ENCODE measurements around the gene PSMD11. TPM values are rescaled to one million over a fixed set of nuclear protein-coding genes. Genes with fewer than 3 reads are reported as not detected.
A peak's percentile ranks its signal among the peaks of the same experiment; 100 is the strongest.

PSMD11 gene
- polyA plus RNA-seq, 1 donor (not counting 4 experiments of a cell fraction or from before 2014, with no cell fraction given): 103 TPM

DNA sequence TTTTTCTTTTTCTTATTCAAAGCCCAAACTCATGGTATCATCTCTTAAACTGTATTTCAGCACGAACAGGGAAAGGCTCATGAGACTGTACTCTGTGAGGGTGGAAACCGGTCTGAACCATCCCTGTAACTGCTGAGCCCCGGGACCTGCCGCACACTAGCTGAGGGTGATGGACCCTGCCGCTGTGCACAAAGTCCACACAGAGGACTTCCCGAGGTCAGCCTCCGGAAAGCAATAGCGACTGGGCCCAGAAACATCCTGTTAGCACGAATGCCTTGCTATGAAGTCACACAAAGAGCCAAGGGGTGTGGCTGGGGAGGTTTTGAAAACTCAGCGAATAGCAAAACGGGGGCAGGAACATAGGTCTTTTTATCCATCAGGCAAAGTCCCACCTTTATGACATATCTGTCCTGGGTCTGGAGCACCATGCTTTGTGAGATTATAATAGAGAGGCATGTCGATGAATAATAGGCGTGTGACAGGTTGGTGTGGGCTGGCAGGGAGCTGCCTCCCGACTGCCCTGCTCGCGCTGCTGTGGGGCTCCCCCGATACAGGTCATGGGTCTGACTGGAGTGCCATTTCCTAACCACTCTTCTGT is 75.9 kb downstream of the PSMD11 start:
- H2AFZ ChIP-seq (ENCODE audit: control insufficient read depth, low read length): no peak overlapping the region
- H3K4me3 ChIP-seq (ENCODE audit: control insufficient read depth in 2 of 3, extremely low read depth in 1 of 3, insufficient read depth in 2 of 3, low read depth in 1 of 3, low read length in 3 of 3): peak overlapping the region in 1 of 3 experiments; percentile 49
- no peaks in the 10 kb centered on the region for H4K20me1 ChIP-seq (ENCODE audit: control insufficient read depth, extremely low read depth, insufficient read depth, low read length)
- H3K27ac ChIP-seq (ENCODE audit: control insufficient read depth, insufficient read depth, low read length): peak overlapping the region; percentile 43
- H3K4me2 ChIP-seq (ENCODE audit: control insufficient read depth, extremely low read depth, insufficient read depth, low read depth, low read length): peak overlapping the region; percentile 60
- DNase-seq (ENCODE audit: low read depth, low spot score) (no peak), FAIRE-seq (no peak)
- no peaks in the 10 kb centered on the region for H3K9me3 ChIP-seq (ENCODE audit: control insufficient read depth, low read depth, low read length)
- no peaks in the 10 kb centered on the region for H3K9me1 ChIP-seq (ENCODE audit: control insufficient read depth, extremely low read depth, insufficient read depth, low read length)
- no peaks in the 10 kb centered on the region for H3K27me3 ChIP-seq (ENCODE audit: control insufficient read depth, extremely low read depth, insufficient read depth, low read length)
- dilution Hi-C loops (cut with MboI; ENCODE audit: extremely low pct_ligation_motif_present, low sequenced_read_pairs): no loop called here
- no peaks in the 10 kb centered on the region for H3K36me3 ChIP-seq (ENCODE audit: control insufficient read depth in 2 of 2, extremely low read depth in 1 of 2, insufficient read depth in 2 of 2, low read length in 2 of 2)
- peak overlapping the region; percentile 26 for H3K9ac ChIP-seq (ENCODE audit: control insufficient read depth, extremely low read depth, insufficient read depth, low read length)
- TF ChIP-seq EZH2 (IDR thresholded peaks at IDR 0.05; ENCODE audit: low read length): no peak
- TF ChIP-seq, protein P1, sequence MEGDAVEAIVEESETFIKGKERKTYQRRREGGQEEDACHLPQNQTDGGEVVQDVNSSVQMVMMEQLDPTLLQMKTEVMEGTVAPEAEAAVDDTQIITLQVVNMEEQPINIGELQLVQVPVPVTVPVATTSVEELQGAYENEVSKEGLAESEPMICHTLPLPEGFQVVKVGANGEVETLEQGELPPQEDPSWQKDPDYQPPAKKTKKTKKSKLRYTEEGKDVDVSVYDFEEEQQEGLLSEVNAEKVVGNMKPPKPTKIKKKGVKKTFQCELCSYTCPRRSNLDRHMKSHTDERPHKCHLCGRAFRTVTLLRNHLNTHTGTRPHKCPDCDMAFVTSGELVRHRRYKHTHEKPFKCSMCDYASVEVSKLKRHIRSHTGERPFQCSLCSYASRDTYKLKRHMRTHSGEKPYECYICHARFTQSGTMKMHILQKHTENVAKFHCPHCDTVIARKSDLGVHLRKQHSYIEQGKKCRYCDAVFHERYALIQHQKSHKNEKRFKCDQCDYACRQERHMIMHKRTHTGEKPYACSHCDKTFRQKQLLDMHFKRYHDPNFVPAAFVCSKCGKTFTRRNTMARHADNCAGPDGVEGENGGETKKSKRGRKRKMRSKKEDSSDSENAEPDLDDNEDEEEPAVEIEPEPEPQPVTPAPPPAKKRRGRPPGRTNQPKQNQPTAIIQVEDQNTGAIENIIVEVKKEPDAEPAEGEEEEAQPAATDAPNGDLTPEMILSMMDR (optimal IDR thresholded peaks at IDR 0.05 in 1 of 3, IDR thresholded peaks at IDR 0.05 in 1 of 3, conservative IDR thresholded peaks at IDR 0.05 in 1 of 3; ENCODE audit: extremely low read depth in 1 of 3, insufficient read depth in 2 of 3, low read length in 3 of 3): no peak
- peaks cover 13% of the 10 kb centered on the region for H3K4me1 ChIP-seq (ENCODE audit: control insufficient read depth, extremely low read depth, insufficient read depth, low read length)
- no peaks in the 10 kb centered on the region for H3K79me2 ChIP-seq (ENCODE audit: control insufficient read depth, insufficient read depth, low read length)

DNA sequence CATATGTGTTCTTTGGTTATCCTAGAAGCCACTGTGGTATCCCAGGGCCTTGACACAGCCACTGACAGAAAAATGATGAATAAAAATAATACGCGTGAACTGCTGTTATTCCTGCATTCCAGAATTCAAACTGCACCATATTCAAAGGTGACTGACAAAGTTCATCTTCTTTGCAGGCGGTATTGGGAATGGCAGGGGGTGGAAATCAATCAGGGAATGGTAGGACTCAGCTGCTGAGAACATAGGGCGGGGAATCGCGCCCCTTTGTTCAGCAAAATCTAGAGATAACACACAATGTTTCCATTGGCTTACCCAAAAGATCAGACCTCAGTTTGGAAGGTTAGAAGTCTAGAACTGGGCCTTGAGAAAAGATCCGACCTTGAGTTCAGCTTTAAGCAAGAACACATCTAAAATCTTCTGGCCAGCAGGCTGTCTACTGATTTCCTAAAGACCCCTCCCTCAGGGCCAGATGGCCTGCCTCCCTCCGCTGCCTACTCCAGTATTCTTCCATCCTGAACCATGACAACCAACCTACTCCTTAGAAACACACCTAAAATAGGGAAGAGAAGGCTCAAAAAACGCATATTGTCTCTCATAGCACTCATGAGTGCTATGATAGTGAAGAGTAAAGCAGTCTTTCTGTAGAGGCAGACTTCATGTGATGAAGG is 76.6 kb downstream of the PSMD11 start:
- no peaks in the 10 kb centered on the region for H3K36me3 ChIP-seq (ENCODE audit: control insufficient read depth in 2 of 2, extremely low read depth in 1 of 2, insufficient read depth in 2 of 2, low read length in 2 of 2)
- DNase-seq (ENCODE audit: low read depth, low spot score): no peak
- H3K4me3 ChIP-seq (ENCODE audit: control insufficient read depth in 2 of 3, extremely low read depth in 1 of 3, insufficient read depth in 2 of 3, low read depth in 1 of 3, low read length in 3 of 3): no peak overlapping the region
- H3K9ac ChIP-seq (ENCODE audit: control insufficient read depth, extremely low read depth, insufficient read depth, low read length): no peak overlapping the region
- H4K20me1 ChIP-seq (ENCODE audit: control insufficient read depth, extremely low read depth, insufficient read depth, low read length): no peaks in the 10 kb centered on the region
- H3K27ac ChIP-seq (ENCODE audit: control insufficient read depth, insufficient read depth, low read length): no peak overlapping the region
- H2AFZ ChIP-seq (ENCODE audit: control insufficient read depth, low read length): no peak overlapping the region
- TF ChIP-seq, protein P1 (optimal IDR thresholded peaks at IDR 0.05 in 1 of 3, IDR thresholded peaks at IDR 0.05 in 1 of 3, conservative IDR thresholded peaks at IDR 0.05 in 1 of 3; ENCODE audit: extremely low read depth in 1 of 3, insufficient read depth in 2 of 3, low read length in 3 of 3): no peak
- no peak for TF ChIP-seq EZH2 (IDR thresholded peaks at IDR 0.05; ENCODE audit: low read length)
- no peaks in the 10 kb centered on the region for H3K9me3 ChIP-seq (ENCODE audit: control insufficient read depth, low read depth, low read length)
- H3K27me3 ChIP-seq (ENCODE audit: control insufficient read depth, extremely low read depth, insufficient read depth, low read length): no peaks in the 10 kb centered on the region
- H3K9me1 ChIP-seq (ENCODE audit: control insufficient read depth, extremely low read depth, insufficient read depth, low read length): no peaks in the 10 kb centered on the region
- peak; percentile 55 for FAIRE-seq
- dilution Hi-C loops (cut with MboI; ENCODE audit: extremely low pct_ligation_motif_present, low sequenced_read_pairs): no loop called here
- no peaks in the 10 kb centered on the region for H3K79me2 ChIP-seq (ENCODE audit: control insufficient read depth, insufficient read depth, low read length)
- H3K4me1 ChIP-seq (ENCODE audit: control insufficient read depth, extremely low read depth, insufficient read depth, low read length): peaks cover 13% of the 10 kb centered on the region
- H3K4me2 ChIP-seq (ENCODE audit: control insufficient read depth, extremely low read depth, insufficient read depth, low read depth, low read length): no peak overlapping the region
